ENCODE results near the gene MAPK8.

The MAPK8 gene

GRCh38 chr10:48322017-48322416 is 15.5 kb downstream of the MAPK8 start:
- TF ChIP-seq CTCF (IDR thresholded peaks at IDR 0.05; ENCODE audit: low read depth, low read length): no peak
- no peak overlapping the region for H3K4me3 ChIP-seq (ENCODE audit: low read depth, low read length)

DNA sequence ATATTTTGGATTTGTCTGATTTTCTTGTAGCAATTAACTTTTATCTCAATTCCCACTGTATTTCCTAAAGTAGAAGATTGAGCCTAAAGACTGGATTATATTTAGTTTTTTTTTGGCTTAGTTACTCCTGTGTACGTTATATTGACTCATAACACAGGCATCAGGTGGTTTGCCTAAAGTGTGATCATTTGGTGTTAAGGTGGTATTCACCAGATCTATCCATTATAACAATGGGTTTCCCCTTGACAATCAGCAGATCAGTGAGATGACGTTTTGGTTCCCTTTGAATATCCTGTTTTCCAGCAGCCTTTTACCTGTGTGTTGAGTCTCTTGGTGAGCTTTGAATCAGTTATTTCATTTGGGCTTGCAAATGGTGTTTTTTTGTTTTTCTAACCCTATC is 18.1 kb downstream of the MAPK8 start:
- H3K4me3 ChIP-seq (ENCODE audit: low read depth, low read length): no peak overlapping the region
- TF ChIP-seq CTCF (IDR thresholded peaks at IDR 0.05; ENCODE audit: low read depth, low read length): no peak

GRCh38 chr10:48330269-48330668 is 23.8 kb downstream of the MAPK8 start:
- H3K4me3 ChIP-seq (ENCODE audit: low read depth, low read length): no peak overlapping the region
- no peak for TF ChIP-seq CTCF (IDR thresholded peaks at IDR 0.05; ENCODE audit: low read depth, low read length)

DNA sequence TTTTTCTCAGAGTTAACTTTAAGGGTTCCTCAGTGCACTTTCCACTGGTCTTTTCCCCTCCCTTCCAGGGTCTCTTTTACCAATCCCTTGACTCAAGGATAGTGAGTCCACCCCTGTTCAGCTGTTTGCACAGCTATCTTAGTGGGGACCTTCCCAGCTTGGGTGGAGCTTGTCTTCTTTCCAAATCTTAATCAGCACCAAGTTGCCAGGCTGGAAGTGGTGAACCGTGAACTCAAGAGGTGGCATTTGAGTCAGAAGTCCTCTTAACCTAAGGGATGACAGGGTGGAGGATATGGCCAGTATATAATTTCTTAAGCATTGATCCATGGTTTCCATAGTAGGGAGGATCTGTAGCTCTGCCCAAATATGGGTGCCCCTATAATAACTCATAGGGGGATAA is 25.0 kb downstream of the MAPK8 start:
- no peak overlapping the region for H3K4me3 ChIP-seq (ENCODE audit: low read depth, low read length)
- TF ChIP-seq CTCF (IDR thresholded peaks at IDR 0.05; ENCODE audit: low read depth, low read length): no peak

- H3K4me3 ChIP-seq (ENCODE audit: low read depth, low read length): no peak overlapping the region
- TF ChIP-seq CTCF (IDR thresholded peaks at IDR 0.05; ENCODE audit: low read depth, low read length): no peak
Observed at GRCh38 chr10:48332166-48332870, 25.8 kb downstream of the MAPK8 start.

GRCh38 chr10:48332871-48333216 is 26.4 kb downstream of the MAPK8 start:
- H3K4me3 ChIP-seq (ENCODE audit: low read depth, low read length): no peak overlapping the region
- no peak for TF ChIP-seq CTCF (IDR thresholded peaks at IDR 0.05; ENCODE audit: low read depth, low read length)

GRCh38 chr10:48333856-48334255 is 27.4 kb downstream of the MAPK8 start:
- no peak overlapping the region for H3K4me3 ChIP-seq (ENCODE audit: low read depth, low read length)
- no peak for TF ChIP-seq CTCF (IDR thresholded peaks at IDR 0.05; ENCODE audit: low read depth, low read length)
